Activated CD8-positive, alpha-beta memory T cell treated with anti-CD3 and anti-CD28 coated beads for 1 hour (primary cell): ENCODE results near the gene DPYSL4.

Source experiments
- DNase-seq, 2 donors: peaks; one replicate each; pipeline ENCODE4 v3.0.0-alpha.2; 2020; ENCODE audit warnings: low read depth in 1 of 2; ENCODE audit errors: extremely low read depth in 1 of 2

The DPYSL4 gene

GRCh38 chr10:132193907-132194552 lies 7.3 kb downstream of the DPYSL4 start:
- DNase-seq = no peak

- no peak for DNase-seq
These were observed 8.0 kb downstream of the DPYSL4 start for GRCh38 chr10:132194726-132195125.

DNA sequence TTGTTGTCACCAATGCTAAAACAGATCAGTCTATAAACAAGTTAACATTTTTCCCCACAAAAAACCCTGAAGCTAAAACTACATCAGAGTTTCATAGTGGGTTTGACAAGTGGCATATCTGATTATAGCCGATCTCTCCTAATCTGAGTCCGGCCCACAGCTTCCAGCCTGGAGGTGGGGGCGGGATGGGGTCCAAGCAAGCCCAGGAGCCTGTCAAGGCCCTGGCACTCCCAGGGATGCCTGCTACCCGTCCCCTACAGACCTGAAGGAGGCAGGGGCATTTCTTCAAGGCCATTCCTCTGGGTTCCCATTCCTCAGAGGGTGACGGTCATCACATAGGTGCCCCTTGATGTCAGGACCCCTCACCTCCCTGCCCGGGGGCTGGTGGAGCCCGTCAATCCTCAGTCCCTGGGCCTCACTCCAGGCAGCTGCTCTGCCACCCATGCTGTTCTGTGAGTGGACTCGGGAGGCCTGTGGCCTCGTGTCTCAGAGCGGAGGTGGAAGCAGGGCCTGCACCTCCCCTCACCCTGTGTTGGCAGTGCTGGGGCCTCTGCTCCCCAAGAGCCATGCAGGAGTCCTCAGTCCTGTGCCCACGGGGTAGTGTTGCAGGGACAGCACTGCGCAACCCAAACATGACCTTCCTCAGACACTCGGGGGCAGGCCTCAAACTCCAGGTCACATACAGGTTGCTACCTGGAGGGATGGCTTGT lies 8.8 kb downstream of the DPYSL4 start:
- no peak for DNase-seq

GRCh38 chr10:132196178-132197113 lies 9.7 kb downstream of the DPYSL4 start:
- no peak for DNase-seq

DNA sequence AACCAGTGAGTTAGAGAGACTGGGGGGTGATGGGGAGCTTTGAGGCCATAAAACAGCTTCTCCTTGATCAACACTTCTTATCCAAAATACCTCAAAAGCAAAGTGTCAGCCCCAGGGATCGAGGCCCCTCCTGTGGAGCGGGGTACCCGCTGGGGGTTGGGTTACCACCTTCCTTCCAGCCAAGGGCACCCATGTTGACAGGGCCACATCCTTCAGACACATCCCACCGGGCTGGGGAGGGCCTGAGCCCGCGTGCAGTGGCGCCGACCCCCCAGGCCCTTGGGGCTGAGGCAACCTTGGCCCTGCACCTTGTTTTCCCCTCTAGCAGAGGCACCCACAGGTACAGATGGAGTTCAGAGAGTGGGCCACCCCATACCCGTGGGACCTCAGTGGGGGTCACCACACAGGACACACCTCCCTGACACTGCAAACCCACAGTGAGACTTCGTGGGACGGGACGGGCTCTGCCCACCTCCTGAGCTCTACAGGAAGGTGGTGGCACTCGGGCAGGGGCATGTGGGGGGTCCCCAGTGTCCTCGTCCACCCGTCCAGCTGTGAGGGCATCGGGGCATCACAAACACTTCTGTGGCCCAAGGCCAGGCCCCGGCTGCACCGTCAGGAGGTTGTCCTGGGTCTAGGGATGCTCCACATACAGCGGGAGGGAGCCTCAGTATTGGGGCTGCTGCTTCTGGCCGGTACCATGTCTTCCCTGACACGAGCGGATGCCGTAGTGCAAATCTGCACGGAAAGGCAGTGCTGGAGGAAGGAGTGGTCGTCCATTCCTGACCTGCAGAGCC lies 10.7 kb downstream of the DPYSL4 start:
- DNase-seq = no peak

- no peak for DNase-seq
These were observed 11.3 kb downstream of the DPYSL4 start for GRCh38 chr10:132198068-132198370.

DNA sequence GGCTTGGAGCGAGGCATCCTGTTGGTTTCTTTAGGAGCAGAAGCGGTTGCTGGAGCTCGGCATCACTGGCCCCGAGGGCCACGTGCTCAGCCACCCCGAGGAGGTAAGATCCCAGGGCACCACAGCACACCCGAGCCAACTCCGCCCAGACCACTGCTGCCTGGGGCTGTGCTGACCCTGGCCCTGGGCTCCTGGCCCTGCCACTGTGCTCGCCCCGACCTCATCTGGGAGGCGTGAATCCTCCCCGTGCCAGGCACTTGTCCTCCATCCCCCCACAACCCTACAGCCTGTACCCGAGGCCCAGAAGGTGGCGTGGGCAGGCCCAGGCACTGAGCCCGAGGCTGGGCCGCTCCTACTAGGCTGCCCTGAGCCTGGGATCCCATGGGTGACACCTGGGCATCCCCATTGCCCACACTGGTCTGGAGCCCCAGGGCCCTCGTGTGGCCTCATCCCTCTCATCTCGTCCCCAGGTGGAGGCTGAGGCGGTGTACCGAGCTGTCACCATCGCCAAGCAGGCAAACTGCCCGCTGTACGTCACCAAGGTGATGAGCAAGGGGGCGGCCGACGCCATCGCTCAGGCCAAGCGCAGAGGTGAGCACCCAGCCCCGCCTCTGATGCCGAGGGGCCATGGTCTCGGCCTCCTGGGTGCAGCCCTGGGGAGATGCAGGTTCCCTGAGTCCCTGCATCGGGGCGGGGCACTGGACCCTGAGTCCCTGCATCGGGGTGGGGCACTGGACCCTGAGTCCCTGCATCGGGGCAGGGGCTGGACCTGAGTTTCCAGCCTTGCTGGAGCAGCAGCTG lies 11.8 kb downstream of the DPYSL4 start:
- no peak for DNase-seq

DNA sequence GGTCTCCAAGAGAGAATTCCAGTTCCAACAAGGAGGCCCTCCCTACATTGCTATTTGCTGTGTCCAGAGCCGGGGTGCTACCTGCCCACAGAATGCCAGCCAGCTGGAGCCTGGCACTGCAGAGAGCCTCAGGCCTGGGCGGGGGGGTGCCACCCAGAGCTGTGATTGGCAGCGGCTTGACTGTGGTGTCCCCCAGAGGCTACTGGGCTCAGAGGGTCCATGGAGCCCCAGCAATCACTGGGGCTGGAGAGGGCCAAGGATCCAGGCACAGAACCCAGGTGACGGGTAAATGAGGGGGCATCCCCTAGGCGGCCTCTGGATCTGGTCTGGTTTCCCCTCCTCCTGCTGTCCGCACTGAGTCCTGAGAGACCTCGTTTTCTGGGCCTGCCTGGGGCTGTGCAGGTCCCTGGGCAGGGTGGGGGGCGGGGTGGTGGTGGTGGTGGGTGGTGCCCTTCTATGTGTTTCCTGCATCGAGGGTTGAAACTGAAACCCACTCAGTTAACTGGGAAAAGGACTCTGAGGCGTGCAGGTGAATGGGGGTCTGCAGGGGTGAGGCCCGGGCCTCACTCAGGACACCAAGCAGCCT lies 12.6 kb downstream of the DPYSL4 start:
- no peak for DNase-seq

GRCh38 chr10:132199854-132200311 lies 13.1 kb downstream of the DPYSL4 start:
- no peak for DNase-seq

DNA sequence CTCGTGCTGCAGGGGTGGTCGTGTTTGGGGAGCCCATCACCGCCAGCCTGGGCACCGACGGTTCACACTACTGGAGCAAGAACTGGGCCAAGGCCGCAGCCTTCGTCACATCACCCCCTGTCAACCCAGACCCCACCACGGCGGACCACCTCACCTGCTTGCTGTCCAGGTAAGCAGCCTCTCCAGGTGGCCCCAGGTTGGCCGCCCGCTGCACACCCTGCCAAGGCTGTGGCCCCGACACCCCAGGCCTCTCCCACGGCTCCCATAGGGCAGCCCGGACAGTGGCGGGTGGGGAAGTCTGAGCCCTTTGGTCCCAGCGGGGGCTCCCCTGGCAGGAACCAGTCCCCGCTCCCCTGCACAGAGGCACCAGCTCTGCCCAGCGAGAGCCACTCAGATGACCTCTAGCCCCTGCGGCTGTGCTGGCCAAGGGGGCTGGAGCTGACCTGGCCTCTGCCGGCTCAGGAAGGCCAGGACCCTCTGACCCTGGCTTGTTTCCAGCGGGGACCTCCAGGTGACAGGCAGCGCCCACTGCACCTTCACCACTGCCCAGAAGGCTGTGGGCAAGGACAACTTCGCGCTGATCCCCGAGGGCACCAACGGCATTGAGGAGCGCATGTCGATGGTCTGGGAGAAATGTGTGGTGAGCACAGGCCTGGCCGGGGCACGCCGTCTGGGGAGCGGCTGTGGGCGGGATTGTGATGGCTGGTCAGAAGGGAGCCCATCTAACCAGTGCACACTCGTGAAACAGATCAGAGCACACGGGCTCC lies 13.8 kb downstream of the DPYSL4 start:
- DNase-seq = no peak

GRCh38 chr10:132201111-132201969 lies 14.6 kb downstream of the DPYSL4 start:
- DNase-seq = no peak

GRCh38 chr10:132202070-132202970 lies 15.6 kb downstream of the DPYSL4 start:
- no peak for DNase-seq

DNA sequence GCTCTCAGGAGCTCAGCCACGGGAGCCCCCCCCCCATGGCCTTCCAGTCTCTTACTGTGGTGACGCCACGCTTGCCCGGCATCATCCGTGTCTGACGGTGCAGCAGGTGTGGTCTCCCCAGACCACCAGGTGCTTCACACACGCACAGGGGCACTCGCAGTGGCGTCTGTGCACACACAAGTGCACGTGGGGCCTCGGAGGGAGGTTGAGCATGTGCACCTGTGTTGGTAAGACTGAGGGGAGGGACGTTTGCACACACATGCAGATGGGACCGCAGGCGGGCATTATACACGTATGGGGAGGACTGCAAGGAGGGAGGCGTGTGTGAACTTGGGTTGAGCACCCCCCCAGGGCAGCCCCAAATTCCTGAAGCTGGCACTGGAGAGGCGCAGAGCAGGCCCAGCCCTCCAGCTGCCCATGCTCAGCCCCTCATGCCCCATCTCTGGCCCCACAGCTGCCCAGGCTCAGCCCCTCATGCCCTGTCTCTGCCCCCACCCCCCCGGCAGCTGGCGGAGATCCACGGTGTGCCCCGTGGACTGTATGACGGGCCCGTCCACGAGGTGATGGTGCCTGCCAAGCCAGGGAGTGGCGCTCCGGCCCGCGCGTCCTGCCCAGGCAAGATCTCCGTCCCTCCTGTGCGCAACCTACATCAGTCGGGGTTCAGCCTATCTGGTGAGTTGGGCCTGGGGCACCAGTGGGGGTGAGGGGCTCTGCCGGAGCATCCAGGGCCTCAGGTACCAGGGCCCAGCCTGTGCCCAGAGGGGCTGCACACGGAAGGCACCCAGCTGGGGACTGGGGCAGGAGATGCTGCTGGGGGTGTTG lies 16.7 kb downstream of the DPYSL4 start:
- no peak for DNase-seq

DNA sequence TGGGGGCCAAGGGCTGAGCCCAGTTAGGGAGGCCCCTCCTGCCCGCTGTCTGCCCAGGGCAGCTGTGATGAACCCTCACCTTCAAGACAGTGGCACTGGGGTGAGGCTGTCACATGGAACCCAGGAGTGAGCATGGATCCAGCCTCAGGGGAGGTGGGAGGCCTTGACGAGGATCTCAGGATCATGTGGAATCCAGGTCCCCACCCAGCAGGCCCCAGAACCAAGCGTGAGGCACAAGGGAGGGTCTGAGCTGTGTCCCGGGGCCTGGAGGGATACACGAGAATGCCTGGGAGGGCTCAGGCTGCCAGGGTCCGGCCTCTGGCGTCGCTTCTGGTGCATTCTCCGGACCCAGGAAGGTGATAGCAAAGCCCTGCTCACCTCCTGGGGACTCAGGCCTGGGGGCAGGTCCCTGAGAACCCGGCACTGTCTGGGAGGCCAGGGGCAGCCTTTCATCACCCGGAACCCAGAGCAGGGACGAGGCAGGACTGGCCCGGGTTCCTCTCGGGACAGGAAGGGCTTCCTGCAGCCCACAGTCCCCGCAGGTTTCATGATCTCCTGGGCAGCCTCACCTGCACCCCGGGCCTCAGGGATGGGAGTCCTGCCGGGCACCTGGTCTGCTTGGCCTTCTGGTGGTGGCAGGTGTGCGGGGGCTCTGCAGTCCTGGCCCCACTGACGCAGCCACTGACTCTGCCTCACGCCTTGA lies 17.5 kb downstream of the DPYSL4 start:
- no peak for DNase-seq

DNA sequence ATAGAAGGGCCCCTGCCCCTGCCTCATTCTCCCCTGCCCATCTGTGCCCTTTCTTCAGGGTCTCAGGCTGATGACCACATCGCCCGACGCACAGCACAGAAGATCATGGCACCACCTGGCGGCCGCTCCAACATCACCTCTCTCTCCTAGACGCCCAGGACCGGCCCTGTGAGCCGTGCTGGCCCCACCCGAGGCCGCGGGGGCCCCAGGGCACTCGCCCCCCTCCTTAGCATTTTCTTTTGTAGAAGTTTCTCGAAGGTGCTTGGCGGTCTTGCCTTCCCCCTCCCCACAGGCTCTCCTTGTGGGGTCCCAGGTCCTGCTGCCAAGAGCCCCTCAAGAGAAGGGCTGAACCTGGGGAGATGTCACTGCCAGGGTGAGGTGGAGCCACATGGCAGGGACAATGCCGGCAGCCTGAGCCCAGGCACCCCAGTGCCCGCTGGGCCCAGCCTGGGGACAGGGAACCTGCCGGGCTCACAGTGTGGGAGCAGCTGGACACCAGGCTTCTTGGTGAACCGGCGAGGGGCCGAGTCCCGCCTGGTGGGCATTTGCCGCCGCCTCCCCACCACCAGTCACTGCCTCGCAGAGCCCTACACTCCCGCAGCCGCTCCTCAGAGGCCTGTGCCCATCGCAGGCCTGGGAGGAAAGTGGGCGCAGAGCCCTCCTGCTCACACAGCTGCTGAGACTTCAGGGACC lies 18.2 kb downstream of the DPYSL4 start:
- DNase-seq = no peak
